Adrenal gland (tissue), 12 donors: ENCODE measurements around the gene TNNT3. TPM values are rescaled to one million over a fixed set of nuclear protein-coding genes. Genes with fewer than 3 reads are reported as not detected.
"Not testable (repeated sequence)": the region's sequence is repeated elsewhere in the genome, so short reads cannot be mapped to it uniquely, and the experiment has no call there.

Source experiments
- DNase-seq, 7 donors: peaks; one replicate each; pipeline ENCODE4 v3.0.0-alpha.2; 2019 to 2020
- H3K27ac ChIP-seq, 5 donors: fragments of 200-600 bp; sonication (generic) in 4 of 5; 1 replicate in 3 of 5; 2 replicates in 2 of 5; pipeline versions ENCODE4 v1.5.1 to v1.8.0; 2016 to 2020; ENCODE audit warnings: mild to moderate bottlenecking in 1 of 5
- H3K27me3 ChIP-seq: fragments of 200-600 bp; 2 replicates; pipeline ENCODE4 v1.8.0; 2021
- H3K36me3 ChIP-seq, 2 donors: fragments of 200-600 bp; replicated peaks in 1 of 2; 1 replicate in 1 of 2; 2 replicates in 1 of 2; pipeline versions ENCODE4 v1.5.1 to v1.8.0; 2018 to 2022
- H3K4me1 ChIP-seq, 2 donors: fragments of 200-600 bp; replicated peaks in 1 of 2; 1 replicate in 1 of 2; 2 replicates in 1 of 2; pipeline versions ENCODE4 v1.5.1 to v1.8.0; 2018 to 2021
- H3K4me3 ChIP-seq, 4 donors: fragments of 200-600 bp; sonication (generic) in 3 of 4; one replicate each; pipeline ENCODE4 v1.5.1; 2016 to 2018
- H3K9me3 ChIP-seq, 3 donors: fragments of 200-600 bp; sonication (generic) in 1 of 3; replicated peaks in 1 of 3; 1 replicate in 2 of 3; 2 replicates in 1 of 3; pipeline versions ENCODE4 v1.5.1 to v1.8.0; 2016 to 2021
- POLR2A ChIP-seq, 2 donors: fragments of 450-650 bp; IDR thresholded peaks; one replicate each; pipeline ENCODE4 v1.6.1; 2017; ENCODE audit warnings: antibody characterized with exemption in 2 of 2, mild to moderate bottlenecking in 2 of 2, moderate library complexity in 1 of 2
- WGBS, 4 donors: extraction: QIAGEN DNeasy Blood & Tissue Kit in 2 of 4; methylation state at CpG; one replicate each; pipeline versions ENCODE4 v1.1.5 to v1.1.7; 2013 to 2017; 5-methylcytosine and 5-hydroxymethylcytosine counted together
- intact Hi-C, 2 donors: fragments of 100-400 bp; cut with DNase I; formaldehyde crosslinking; loops; one replicate each; pipeline versions ENCODE4 v1.14.1 to v1.15.0; 2022 to 2023
- polyA plus RNA-seq, 3 donors: library from polyadenylated mRNA; stranded (reverse); fragments of 200-250 nt in 2 of 3; fragments of 350-450 nt in 1 of 3; fragmentation: Illumina TruSeq in 1 of 3; extraction: RNeasy Lipid Tissue Mini Kit (QIAGEN cat#74804) in 1 of 3; gene quantifications; one replicate each; pipeline ENCODE4 v1.2.3, GENCODE V29; 2013 to 2014
- total RNA-seq, 9 donors: library from RNA; depleted of rRNA in 4 of 9; stranded (reverse); fragments of >200 nt in 4 of 9; fragments of 120-200 nt in 1 of 9; fragmentation: NEBNext Ultra II Directional in 1 of 9; extraction: Animal tissue kit (Norgen Biotek cat#: 25700) in 1 of 9; gene quantifications; one replicate each; pipeline versions ENCODE4 v1.1.0 to v1.2.4, GENCODE V29; 2013 to 2023
- TF ChIP-seq, protein P1 (sequence below), 6 experiments: fragments of 450-650 bp in 4 of 6; fragments of 200-600 bp in 2 of 6; sonication (generic) in 1 of 6; IDR thresholded peaks; 1 replicate in 5 of 6; 2 replicates in 1 of 6; pipeline versions ENCODE4 v1.5.1 to v1.8.0; 2016 to 2021; ENCODE audit warnings: antibody characterized with exemption in 6 of 6, mild to moderate bottlenecking in 2 of 6, moderate library complexity in 1 of 6
- donor health status: healthy with polysubstance abuse.
- donor health status: Bipolar disorder and iron deficiency.
- donor health status: DM: yes; HTN: yes; CAD: no.
- donor health status: DM: no; HTN: no; CAD: no.
- donor health status: DM: no; HTN: no; CAD: no.
- donor health status: DM: yes; HTN: yes; CAD: no.

The TNNT3 gene
- total and polyA plus RNA-seq, 12 donors, result 0.81 to 12.2 (median 5.4) TPM; not detected in 1

DNA sequence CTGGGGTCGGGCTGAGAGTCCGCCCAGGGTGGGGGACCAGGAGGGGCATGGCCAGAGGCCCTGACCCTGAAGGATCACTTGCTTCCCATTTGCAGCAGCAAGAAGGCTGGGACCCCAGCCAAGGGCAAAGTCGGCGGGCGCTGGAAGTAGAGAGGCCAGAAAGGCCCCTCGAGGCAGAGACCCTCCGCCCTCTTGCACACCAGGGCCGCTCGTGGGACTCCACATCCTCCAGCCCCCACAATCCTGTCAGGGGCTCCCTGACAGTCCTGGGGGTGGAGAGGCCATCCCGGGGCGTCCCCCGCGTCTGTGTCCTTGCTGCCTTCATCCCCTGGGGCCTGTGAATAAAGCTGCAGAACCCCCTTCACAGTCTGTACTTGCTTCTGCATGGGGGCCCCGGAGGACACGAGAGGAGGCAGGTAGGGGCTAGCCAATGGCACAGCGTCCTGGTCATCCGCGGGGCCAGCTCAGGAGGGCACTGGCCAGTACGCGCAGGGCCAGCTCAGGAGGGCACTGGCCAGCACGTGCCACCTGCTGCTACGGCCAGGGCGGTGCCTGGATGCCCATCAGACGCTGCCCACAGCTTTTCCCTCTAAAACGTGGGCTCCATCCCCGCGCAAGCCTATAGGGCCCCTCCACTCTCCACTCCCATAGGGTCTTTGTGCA lies 19.0 kb downstream of the TNNT3 start:
- Histone ChIP-seq H3K9me3 (no peaks in the 10 kb centered on the region), H3K4me3 (no peak overlapping the region), H3K27ac (peak overlapping the region in 1 of 5 donors; percentile 44), H3K27me3 (no peaks in the 10 kb centered on the region), H3K36me3 (no peaks in the 10 kb centered on the region), H3K4me1 (no peaks in the 10 kb centered on the region)
- WGBS, 4 donors, result 75 to 80% (median 79%) methylated on average over 11 to 27 of the region's 27 CpGs
- TF ChIP-seq, protein P1, sequence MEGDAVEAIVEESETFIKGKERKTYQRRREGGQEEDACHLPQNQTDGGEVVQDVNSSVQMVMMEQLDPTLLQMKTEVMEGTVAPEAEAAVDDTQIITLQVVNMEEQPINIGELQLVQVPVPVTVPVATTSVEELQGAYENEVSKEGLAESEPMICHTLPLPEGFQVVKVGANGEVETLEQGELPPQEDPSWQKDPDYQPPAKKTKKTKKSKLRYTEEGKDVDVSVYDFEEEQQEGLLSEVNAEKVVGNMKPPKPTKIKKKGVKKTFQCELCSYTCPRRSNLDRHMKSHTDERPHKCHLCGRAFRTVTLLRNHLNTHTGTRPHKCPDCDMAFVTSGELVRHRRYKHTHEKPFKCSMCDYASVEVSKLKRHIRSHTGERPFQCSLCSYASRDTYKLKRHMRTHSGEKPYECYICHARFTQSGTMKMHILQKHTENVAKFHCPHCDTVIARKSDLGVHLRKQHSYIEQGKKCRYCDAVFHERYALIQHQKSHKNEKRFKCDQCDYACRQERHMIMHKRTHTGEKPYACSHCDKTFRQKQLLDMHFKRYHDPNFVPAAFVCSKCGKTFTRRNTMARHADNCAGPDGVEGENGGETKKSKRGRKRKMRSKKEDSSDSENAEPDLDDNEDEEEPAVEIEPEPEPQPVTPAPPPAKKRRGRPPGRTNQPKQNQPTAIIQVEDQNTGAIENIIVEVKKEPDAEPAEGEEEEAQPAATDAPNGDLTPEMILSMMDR (IDR thresholded peaks at IDR 0.05), result no peak
- TF ChIP-seq POLR2A (IDR thresholded peaks at IDR 0.05), result no peak
- intact Hi-C loops, result loop anchor here in 1 of 2 donors (1.0 kb wide), 1 partner anchor 25 kb away; no protein-coding TSS in a partner anchor
- peak in 2 of 7 donors; percentile 10 to 11 for DNase-seq

DNA sequence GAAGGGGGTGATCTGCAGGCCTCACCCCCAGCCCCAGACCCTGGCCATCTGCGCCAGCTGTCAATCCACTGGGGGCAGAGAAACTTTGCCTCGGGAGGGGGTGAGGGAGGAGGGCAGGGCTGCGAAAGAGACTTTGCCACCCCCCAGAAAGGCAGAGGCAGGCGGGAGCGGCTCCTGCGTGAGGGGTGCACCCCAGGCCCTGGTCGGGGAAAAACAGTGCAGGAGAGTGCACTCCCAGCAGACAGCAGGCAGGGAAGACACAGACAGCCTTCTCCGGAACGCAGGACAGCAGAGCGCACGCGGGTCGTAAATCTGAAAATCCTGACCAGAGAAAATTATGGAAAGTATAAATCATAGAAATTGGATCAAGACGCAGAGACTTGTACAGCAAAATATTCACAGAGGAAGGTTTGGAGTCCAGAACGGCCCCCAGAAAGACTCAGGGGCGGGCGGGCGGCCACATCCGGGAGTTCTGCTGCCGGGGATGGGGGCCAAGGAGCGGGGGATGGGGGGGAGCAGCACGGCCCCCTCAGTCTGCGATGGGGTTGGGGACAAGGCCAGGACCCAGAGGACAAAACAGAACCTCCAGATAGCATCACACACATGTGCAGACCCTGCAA lies 19.6 kb downstream of the TNNT3 start:
- no peaks in the 10 kb centered on the region for H3K36me3 ChIP-seq
- no peak overlapping the region for H3K4me3 ChIP-seq
- no peaks in the 10 kb centered on the region for H3K4me1 ChIP-seq
- WGBS, 4 donors, result 25 to 37% (median 32%) methylated on average over 20 to 23 of the region's 23 CpGs
- no peaks in the 10 kb centered on the region for H3K27me3 ChIP-seq
- H3K9me3 ChIP-seq, result no peaks in the 10 kb centered on the region
- TF ChIP-seq, protein P1 (IDR thresholded peaks at IDR 0.05), result no peak
- TF ChIP-seq POLR2A (IDR thresholded peaks at IDR 0.05), result no peak
- intact Hi-C loops, result no loop called here
- peak overlapping the region in 2 of 5 donors; percentile 44 to 45 for H3K27ac ChIP-seq
- peak in 1 of 7 donors; percentile 15 for DNase-seq

DNA sequence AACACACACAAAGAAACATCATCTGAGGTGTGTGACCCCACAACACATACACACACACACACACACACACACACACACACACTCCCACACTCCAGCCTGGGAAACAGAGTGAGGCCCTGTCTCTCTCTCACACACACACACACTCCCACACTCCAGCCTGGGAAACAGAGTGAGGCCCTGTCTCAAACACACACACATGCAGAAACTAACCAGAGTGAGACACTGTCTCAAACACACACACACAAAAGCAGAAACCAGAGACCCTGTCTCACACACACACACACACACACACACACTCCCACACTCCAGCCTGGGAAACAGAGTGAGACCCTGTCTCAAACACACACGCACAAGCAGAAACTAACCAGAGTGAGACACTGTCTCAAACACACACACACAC lies 20.3 kb downstream of the TNNT3 start:
- not testable (repeated sequence) for H3K9me3 ChIP-seq, H3K4me1 ChIP-seq, H3K27ac ChIP-seq, H3K27me3 ChIP-seq, H3K36me3 ChIP-seq, H3K4me3 ChIP-seq
- intact Hi-C loops, result loop anchor here (5.0 to 10.0 kb wide), 3 partner anchors 42 to 102 kb away; partner anchors contain the start of genes TNNI2 (in 2 of the 2) and PRR33 (in 1 of the 2)
- DNase-seq, result peak in 1 of 7 donors; percentile 6
- WGBS, 4 donors, result 78 to 100% (median 94%) methylated on average over 1 of the region's 1 CpG

DNA sequence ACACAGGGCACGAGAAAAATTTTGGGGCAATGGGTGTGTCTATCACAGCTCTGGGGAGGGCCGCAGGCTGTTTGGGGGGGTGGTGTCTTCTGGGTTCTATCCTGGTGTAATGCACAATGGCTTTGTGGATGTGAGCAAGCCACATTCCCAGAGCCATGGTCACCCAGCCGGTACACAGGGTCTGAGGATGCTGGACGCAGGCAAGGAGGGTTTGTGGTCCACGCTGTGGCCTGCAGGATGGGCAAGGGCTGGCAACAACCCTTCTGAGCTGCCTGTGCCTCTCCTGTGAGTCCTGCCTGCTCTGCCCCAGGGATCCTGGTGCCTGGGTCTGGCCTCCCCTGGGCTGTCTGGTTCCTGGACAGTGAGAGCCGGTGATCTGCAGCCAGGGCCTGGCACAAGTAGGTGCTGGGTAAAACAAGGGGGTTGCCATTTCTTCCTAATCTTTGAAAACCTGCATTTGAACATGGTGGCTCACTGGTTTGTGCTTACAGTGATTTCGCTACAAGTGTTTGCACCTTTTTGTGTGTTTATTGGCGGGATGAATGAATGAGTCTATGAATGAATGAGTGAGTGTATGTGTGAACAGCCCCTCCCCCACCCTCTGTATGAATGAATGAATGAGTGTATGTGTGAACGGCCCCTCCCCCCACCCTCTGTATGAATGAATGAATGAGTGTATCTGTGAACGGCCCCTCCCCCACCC lies 23.2 kb downstream of the TNNT3 start:
- no peaks in the 10 kb centered on the region for H3K27me3 ChIP-seq
- H3K36me3 ChIP-seq, result no peaks in the 10 kb centered on the region
- H3K9me3 ChIP-seq, result no peaks in the 10 kb centered on the region
- peak in 4 of 7 donors; percentile 4 to 13 (median 10) for DNase-seq
- H3K4me1 ChIP-seq, result no peaks in the 10 kb centered on the region
- intact Hi-C loops, result loop anchor here (5.0 to 10.0 kb wide), 3 partner anchors 45 to 105 kb away; partner anchors contain the start of genes TNNI2 (in 2 of the 2) and PRR33 (in 1 of the 2)
- TF ChIP-seq POLR2A (IDR thresholded peaks at IDR 0.05), result no peak
- H3K4me3 ChIP-seq, result no peak overlapping the region
- 80 to 90% (median 82%) methylated on average over 5 to 10 of the region's 10 CpGs for WGBS, 4 donors
- no peak overlapping the region for H3K27ac ChIP-seq

DNA sequence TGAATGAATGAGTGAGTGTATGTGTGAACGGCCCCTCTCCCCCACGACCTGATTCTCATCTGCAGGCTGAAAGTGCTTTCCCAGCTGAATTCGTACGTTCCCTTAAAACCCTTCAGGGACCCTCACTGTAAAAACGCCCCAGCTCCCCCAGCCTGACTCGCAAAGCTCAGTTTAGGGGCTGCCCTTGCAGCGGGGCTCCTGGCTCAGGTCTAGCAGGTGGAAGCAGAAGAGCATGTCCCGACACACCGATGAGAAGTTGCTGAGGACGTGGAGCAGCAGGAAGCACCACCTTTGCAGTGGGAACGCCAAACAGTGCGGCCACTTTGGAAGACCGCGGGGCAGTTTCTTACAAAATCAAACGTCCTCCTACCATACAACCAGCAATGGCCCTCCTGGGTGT lies 24.1 kb downstream of the TNNT3 start:
- no peak overlapping the region for H3K27ac ChIP-seq
- intact Hi-C loops, result loop anchor here (5.0 to 10.0 kb wide), 3 partner anchors 46 to 106 kb away; partner anchors contain the start of genes TNNI2 (in 2 of the 2) and PRR33 (in 1 of the 2)
- no peaks in the 10 kb centered on the region for H3K9me3 ChIP-seq
- peak in 4 of 7 donors; percentile 8 to 11 (median 10) for DNase-seq
- no peak overlapping the region for H3K4me3 ChIP-seq
- H3K4me1 ChIP-seq, result no peaks in the 10 kb centered on the region
- WGBS, 4 donors, result 85 to 92% (median 88%) methylated on average over 13 to 15 of the region's 15 CpGs
- TF ChIP-seq, protein P1 (IDR thresholded peaks at IDR 0.05), result no peak
- no peak for TF ChIP-seq POLR2A (IDR thresholded peaks at IDR 0.05)
- no peaks in the 10 kb centered on the region for H3K27me3 ChIP-seq
- H3K36me3 ChIP-seq, result no peaks in the 10 kb centered on the region
